Right ventricle myocardium superior (tissue), 1 donor: ENCODE results near the gene EBF4. TPM values are rescaled to one million over a fixed set of nuclear protein-coding genes. Genes with fewer than 3 reads are reported as not detected.

Experiments
- ATAC-seq: fragments of 200-7000 bp; cut with Tn5 transposase; one replicate; pipeline ENCODE4 v1.9.1; 2020; ENCODE audit warnings: mild to moderate bottlenecking; ENCODE audit not compliant: poor library complexity
- DNase-seq: peaks from one replicate; pipeline ENCODE4 v3.0.0-alpha.2; 2020
- intact Hi-C: fragments of 100-400 bp; cut with DNase I; formaldehyde crosslinking; loops from one replicate; pipeline ENCODE4 v1.11.2; 2022
- long read RNA-seq: library from polyadenylated mRNA; unstranded; transcript quantifications from one replicate; pipeline ENCODE4 v2.0.0, GENCODE V29; 2021
- total RNA-seq: library from RNA; stranded (reverse); fragmentation: NEBNext Ultra II Directional; extraction: Animal tissue kit (Norgen Biotek cat#: 25700); gene quantifications from one replicate; pipeline ENCODE4 v1.2.1, GENCODE V29; 2021
- donor health status: DM: no; HTN: yes; CAD: no; lungs with severe emphysema.

The EBF4 gene, protein sequence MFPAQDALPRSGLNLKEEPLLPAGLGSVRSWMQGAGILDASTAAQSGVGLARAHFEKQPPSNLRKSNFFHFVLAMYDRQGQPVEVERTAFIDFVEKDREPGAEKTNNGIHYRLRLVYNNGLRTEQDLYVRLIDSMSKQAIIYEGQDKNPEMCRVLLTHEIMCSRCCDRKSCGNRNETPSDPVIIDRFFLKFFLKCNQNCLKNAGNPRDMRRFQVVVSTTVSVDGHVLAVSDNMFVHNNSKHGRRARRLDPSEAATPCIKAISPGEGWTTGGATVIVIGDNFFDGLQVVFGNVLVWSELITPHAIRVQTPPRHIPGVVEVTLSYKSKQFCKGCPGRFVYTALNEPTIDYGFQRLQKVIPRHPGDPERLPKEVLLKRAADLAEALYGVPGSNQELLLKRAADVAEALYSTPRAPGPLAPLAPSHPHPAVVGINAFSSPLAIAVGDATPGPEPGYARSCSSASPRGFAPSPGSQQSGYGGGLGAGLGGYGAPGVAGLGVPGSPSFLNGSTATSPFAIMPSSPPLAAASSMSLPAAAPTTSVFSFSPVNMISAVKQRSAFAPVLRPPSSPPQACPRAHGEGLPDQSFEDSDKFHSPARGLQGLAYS
- 2.9 TPM for total RNA-seq
- long read RNA-seq, partial matches to known transcripts = 2 of 11 reads
- long read RNA-seq, other reads (novel, unspliced or antisense) = 6 of 11 reads

DNA sequence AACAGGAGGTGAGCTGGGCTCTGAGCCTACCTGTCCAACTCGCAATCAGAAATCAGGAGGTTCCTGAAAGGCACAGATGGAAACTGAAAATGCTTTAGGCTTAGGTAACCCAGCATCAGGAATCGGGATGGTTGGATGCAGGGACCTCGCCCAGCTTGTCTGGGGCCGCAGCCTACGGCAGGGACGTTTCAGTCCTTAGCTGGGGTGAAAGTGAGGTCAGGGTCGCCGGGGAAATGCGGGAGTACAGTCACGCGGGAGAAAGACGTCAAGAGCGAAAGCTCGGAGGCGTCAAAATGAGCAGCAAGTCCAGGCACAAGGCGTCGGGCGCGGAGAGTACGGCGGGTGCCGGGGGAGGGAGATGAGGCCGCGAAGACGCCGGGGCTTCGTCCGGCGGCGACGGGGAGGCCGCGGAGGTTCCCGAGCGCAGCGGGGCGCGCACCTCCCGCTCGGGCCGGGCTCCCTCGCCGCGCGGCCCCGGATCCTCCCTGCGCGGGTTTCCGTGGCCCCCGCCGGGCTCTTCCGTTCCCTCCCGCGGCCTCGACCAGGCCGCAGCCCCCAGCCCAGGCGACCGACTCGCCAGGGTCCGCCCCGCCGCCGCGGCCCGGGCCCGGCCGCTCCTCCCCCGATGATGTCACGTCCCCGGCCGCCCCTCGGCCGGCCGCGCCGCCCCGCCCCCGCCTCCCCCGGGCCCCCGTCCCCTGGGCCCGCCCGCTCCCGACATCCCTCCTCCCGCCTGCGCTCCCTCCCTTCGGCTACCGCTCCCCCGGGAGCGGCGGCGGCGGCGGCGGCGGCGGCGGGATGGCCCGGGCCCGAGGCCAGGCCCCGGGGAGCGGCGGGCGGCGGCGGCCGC is at the start of gene EBF4:
EBF4 (plus strand) TSS at position 745 of the 850 bp plus-strand sequence. CDS start 866 bp downstream, outside the sequence.
- ATAC-seq (peak; percentile 61), DNase-seq (peak; percentile 62)
- intact Hi-C loops = loop anchor here (2.0 kb wide), 1 partner anchor 27 kb away; the partner anchor contains the start of gene IDH3B

DNA sequence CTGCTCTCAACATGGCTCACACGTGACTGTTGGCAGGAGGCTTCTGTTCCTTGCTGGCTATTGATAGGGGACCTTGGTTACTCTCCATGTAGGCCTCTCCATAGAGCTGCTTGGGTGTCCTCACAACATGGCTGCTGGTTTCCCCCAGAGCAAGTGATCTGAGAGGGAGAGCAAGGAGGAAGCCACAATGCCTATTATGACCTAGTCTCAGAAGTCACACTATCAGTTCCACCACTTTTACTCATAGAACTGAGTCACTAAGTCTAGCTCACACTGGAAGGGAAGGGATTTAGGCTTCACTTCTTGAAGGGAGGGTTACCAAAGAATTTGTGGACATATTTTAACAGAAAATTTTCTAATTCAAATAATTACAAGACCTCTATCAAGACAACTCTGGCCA is 48.9 kb upstream of the EBF4 start:
- ATAC-seq (no peak), DNase-seq (no peak)
- intact Hi-C loops = no loop called here

DNA sequence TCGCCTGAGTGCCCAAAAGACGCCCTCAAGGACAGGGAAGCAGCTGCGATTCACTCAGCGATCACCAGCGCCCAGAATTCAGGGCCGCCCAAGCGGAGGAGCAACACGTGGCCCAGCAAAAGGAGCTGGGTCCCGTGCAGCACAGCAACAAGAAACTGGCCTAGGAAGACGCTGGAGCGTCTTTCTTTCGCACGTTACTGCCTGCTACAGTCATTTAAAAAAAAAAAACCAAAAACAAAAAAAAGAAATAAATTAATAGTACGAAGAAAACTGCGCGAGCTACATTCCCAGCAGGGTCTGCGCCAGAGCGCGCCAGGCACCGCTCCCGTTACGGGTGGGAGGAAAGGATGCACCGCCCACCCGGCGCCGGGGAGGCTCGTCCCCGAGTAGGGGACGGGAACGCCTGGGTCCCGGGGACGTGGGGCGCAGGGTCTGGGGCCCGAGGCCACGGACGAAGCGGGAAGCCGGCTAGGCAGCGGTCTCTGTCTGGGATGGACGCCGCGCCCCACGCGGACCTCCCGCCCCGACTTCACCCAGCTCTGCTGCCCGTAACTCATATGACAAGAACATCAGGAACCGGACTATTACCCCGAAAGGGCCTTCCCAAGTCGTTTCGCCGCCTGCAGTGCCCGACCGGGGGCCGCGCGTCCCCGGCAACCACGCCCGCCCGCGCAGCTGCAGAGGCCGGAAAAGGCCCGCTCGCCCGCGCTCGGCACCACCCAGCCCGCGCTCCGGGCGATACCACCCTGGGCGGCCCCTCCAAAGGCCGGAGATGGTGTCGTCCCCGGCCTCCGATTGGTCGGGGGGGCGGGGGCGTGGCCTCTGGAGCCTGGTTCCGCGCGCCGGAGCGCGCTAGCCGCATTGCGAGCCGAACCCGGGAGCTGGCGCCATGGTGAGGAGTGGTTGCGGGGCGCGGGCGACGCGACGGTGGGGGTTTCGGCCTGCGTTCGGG is 40.5 kb upstream of the EBF4 start, which contains the start of gene NOP56:
NOP56 (plus strand) TSS at position 861 of the 952 bp plus-strand sequence; CDS start at position 890, 29 bp downstream.
- peak; percentile 99 for ATAC-seq
- intact Hi-C loops = no loop called here
- DNase-seq = peak; percentile 94

DNA sequence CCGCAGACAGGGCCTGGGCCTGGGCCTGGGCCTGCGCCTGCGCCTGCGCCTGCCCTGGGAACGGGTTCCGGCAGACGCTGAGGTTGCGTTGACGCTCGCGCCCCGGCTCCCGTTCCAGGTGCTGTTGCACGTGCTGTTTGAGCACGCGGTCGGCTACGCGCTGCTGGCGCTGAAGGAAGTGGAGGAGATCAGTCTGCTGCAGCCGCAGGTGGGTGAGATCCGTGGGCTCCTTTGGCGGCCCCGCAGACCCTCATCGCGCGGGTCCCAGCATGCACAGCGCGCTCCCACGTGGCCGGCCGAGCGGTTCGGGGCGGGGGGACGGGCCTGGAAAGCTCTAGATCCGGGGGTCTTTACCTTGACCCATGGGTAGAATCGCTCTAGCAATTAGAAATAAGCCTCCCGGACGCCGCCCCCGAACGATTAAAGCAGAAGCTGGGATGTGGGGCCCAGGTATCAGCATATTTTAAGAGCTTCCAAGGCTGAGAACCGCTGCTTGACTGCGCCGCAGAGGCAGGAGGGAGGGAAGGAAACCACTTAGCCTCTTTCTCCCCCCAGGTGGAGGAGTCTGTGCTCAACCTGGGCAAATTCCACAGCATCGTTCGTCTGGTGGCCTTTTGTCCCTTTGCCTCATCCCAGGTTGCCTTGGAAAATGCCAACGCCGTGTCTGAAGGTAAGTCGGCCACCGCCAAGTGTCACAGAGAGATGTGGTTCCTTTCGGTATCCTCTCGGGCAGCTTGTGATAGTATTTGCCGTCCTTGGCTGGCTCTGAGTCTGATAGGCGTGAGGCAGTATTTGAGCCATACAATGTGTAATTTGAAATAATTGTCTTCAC is 39.6 kb upstream of the EBF4 start:
- DNase-seq = peak; percentile 65
- peak; percentile 73 for ATAC-seq
- intact Hi-C loops = no loop called here

DNA sequence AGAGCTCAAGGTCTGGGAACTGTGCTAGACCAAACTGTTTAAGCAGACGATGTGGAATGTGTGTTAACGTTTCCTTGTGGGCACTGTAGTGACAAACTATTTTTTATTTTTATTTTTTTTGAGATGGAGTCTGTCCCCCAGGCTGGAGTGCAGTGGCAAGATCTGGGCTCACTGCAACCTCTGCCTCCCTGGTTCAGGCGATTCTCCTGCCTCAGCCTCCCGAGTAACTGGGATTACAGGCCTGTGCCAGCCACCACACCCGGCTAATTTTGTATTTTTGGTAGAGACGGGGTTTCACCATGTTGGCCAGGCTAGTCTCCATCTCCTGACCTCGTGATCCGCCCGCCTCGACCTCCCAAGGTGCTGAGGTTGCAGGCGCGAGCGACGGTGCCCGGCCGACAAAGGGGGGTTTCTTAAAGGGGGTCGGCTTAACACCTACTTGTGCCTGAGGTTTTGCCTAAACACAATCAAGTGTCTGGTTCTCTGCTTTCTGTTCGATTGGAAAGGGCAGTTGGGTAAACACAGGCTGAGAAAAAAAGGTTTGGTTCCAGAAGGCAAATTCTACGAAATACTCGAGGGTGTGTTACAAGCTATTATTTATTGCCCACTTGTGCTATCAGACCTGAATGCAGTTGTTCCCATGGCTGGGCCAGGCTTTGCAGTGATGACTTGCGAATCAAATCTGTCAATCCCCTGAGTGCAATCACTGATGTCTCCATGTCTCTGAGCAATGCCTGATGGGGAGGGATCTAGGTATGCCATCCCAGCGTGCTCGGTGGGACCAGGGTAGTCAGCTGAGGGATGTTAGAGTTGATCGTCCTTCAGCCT is 38.8 kb upstream of the EBF4 start:
- ATAC-seq (no peak), DNase-seq (no peak)
- intact Hi-C loops = no loop called here

DNA sequence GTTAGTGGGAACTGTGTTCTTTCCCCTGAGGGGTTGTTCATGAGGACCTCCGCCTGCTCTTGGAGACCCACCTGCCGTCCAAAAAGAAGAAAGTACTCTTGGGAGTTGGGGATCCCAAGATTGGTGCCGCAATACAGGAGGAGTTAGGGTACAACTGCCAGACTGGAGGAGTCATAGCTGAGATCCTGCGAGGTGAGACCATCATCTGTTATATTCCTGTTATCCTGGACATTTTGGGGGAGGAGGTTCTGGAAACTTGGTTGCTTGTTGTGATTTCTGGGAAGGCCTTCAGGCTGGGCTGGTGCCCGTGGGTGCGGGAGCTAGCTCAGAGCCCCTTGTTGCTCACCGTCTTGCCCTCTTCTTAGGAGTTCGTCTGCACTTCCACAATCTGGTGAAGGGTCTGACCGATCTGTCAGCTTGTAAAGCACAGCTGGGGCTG is 38.2 kb upstream of the EBF4 start:
- ATAC-seq (no peak), DNase-seq (no peak)
- intact Hi-C loops = no loop called here

DNA sequence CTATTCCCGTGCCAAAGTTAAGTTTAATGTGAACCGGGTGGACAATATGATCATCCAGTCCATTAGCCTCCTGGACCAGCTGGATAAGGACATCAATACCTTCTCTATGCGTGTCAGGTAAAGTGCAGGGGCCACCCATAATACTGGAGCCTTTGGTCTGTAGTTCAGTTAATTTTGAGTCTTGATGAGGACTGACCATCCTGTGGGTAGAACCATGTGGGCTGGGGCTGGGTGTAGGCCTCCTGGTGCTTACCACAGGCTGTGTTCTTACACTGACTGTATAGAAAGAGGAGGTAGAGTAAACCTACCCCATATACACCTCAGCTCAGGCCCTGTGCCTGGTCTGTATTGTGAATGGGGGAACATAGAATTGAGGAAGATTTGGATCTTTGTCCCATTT is 37.7 kb upstream of the EBF4 start:
- DNase-seq (no peak), ATAC-seq (no peak)
- intact Hi-C loops = no loop called here

DNA sequence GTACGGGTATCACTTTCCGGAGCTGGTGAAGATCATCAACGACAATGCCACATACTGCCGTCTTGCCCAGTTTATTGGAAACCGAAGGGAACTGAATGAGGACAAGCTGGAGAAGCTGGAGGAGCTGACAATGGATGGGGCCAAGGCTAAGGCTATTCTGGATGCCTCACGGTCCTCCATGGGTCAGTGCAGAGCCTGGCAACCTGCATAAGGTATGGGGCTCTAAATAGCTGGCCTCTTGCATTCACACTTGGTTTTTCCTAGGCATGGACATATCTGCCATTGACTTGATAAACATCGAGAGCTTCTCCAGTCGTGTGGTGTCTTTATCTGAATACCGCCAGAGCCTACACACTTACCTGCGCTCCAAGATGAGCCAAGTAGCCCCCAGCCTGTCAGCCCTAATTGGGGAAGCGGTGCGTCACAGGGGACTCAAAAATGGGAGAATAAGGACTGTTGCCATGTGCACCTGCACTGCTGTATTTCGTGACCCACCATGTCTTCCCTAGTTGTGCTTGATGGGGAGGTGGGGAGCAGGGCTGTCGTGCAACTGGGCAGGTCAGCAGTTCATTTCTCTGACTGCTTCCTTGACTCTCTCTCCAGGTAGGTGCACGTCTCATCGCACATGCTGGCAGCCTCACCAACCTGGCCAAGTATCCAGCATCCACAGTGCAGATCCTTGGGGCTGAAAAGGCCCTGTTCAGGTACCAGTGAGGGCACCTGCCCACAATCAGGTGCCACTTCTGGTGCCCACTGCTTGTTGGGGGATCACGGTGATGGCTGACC is 37.1 kb upstream of the EBF4 start:
- no peak for ATAC-seq
- intact Hi-C loops = no loop called here

DNA sequence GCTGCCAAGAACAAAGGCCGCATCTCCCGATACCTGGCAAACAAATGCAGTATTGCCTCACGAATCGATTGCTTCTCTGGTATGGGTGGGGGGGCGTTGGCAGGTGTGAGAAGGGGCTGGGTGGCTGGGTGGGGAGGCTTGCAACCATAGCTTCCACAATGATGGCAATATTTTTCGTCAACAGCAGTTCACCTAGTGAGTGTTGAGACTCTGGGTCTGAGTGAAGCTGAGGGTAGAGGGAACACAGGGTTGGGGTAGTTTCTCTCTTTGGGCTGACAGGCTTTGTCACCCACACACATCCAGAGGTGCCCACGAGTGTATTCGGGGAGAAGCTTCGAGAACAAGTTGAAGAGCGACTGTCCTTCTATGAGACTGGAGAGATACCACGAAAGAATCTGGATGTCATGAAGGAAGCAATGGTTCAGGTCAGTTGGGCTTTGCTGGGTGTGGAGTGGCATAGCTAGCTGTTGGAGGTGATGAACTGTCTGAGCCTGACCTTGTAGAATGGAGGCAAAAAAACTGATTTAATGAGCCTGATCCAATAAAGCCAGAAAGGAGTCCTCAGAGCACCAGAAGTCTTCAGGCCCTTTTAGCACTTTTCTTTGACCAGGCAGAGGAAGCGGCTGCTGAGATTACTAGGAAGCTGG is 36.0 kb upstream of the EBF4 start:
- DNase-seq (no peak), ATAC-seq (no peak)
- intact Hi-C loops = no loop called here

More for the DNA sequence above, 37.1 kb upstream of the EBF4 start:
- no peak for DNase-seq

DNA sequence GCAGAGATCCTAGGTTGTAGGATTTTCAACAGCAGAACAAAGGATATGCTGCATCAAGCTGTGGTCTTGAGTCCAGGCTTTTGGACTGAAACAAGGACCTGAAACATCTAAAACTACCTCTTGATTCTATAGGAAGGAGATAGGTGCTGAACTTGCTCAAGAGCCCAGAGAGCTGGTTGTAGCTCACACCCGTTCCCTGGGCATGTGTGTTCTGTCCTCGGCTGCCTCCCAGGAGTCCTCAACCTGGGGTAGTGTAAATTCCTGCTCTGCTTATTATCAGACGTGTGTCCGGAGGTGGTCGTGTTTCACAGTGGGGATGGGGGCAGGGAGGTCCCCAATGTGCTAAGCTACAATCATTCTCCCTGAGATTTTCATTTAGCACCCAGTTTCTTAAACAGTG is 35.3 kb upstream of the EBF4 start:
- ATAC-seq (no peak), DNase-seq (no peak)
- intact Hi-C loops = no loop called here

DNA sequence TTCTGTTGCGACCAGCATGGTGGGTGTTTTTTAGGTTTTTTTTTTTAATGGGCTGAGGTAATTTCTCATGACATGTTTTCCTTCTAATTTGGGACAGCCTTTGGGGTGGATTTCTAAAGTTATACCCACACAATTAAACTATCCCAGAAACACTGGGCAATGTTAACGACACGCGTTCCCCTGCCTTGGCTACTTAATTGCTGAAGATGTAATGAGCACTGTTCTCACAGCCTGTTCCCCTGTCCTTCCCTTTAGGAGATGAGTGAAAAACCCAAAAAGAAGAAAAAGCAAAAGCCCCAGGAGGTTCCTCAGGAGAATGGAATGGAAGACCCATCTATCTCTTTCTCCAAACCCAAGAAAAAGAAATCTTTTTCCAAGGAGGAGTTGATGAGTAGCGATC is 34.9 kb upstream of the EBF4 start:
- intact Hi-C loops = no loop called here
- no peak for DNase-seq
- ATAC-seq = no peak

DNA sequence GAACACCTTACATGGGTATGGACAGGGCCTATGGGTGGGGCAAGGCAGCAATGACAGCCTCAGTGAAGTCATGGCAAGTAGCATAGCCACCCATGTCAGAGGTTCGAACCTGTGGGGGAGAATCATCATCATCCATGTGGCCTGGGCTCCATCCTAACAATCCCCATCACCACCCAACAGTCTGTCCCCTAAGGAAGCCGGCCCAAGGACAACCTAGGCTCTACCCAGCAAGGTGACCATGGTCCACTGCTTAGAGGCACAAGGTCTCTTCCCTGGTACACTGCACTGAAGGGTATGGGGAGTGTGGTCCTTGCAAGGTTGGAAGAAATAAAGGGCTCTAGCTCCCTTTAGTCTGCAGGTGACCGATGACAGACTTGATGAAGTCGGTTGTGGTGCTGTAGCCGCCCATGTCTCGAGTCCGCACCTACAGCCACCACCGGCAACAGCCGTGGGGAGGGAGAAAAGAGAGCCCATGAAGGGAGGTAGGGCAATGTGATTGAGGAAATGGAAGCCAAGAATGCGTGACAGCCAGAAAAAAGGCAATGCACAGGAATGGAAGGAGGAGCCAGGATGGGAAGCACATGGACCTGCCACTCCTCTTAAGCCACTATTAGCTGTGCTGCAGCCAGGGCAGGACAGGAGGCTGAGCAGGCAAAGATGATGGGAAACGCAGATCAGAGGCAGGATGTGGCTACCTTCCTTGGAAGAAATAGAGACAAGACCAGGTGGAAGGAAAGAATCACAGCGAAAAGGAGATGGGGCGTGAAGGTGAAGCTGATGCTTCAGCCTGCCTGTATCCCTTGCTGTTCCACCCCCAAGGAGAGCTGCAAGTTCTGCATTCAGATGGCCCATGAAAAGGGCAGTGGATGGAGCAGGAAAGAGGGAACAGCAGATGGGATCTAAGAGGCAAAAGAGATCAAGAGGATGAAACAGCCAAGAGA is 33.9 kb upstream of the EBF4 start:
- no peak for ATAC-seq
- no peak for DNase-seq
- intact Hi-C loops = no loop called here

DNA sequence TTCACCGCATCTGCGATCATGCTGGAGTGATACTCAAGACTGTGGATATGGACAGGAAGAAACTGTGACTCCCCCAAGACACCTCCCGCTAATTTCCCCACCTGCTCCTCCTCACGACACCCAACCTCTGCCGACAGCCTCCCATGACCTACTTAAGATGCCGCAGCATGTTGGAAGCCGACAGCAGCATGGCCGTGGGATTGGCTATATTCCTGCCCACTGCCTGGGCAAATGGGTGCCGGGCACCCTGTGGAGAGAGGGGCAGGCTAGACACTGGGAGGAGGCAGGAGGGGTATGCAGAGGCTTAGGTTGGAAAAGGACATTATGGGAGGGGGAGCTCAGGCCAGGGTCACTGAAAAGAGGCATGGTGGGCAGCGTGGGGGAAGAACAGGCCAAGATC is 33.0 kb upstream of the EBF4 start:
- ATAC-seq (no peak), DNase-seq (no peak)
- intact Hi-C loops = no loop called here

DNA sequence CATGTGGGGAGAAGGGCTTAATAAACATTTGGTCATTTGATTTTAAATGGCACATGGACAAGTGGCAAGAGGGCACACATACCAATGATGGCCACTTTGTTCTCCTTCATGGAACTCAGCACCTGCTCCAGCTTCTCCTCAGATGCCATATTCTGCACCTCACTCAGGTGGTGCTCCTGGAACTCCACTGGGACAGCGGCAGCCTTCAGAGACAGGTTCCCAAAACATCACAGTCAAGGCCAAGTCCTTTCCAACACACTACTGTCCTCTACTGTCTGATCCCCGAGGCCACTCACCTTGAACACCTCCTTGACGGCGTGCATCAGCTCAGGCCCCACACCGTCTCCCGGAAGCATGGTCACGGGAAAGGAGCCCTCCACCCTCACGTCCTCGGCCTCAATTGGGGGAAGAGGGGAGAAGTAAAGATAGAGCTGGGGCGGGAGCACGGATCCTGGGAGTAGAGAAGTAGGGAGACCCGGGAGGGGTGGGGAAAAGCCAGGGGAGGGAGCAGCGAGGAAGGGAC is 29.2 kb upstream of the EBF4 start:
- intact Hi-C loops = no loop called here
- DNase-seq (no peak), ATAC-seq (no peak)
